HFFc6 (cell line): Measurements from ENCODE around the gene TRMU. TPM values are rescaled to one million over a fixed set of nuclear protein-coding genes. Genes with fewer than 3 reads are reported as not detected.

Experiments
- DNase-seq: peaks from one replicate; pipeline ENCODE4 v3.0.0-alpha.2; 2018
- H3K27ac Mint-ChIP-seq: 2 replicates; pipeline ENCODE4 v1.8.0; 2020; ENCODE audit warnings: mild to moderate bottlenecking, mixed read lengths
- H3K27me3 Mint-ChIP-seq: 2 replicates; pipeline ENCODE4 v1.8.0; 2021; ENCODE audit warnings: mild to moderate bottlenecking, moderate library complexity, mixed read lengths; ENCODE audit not compliant: insufficient read depth
- H3K36me3 Mint-ChIP-seq: 2 replicates; pipeline ENCODE4 v1.8.0; 2021; ENCODE audit warnings: low read depth, mixed read lengths
- H3K4me1 Mint-ChIP-seq: 2 replicates; pipeline ENCODE4 v1.8.0; 2020; ENCODE audit warnings: low read depth, mixed read lengths
- H3K4me3 Mint-ChIP-seq: 2 replicates; pipeline ENCODE4 v1.8.0; 2020; ENCODE audit warnings: mild to moderate bottlenecking, moderate library complexity, mixed read lengths
- H3K9me3 Mint-ChIP-seq: 2 replicates; pipeline ENCODE4 v1.8.0; 2020; ENCODE audit warnings: mild to moderate bottlenecking, mixed read lengths
- CTCF ChIP-seq: fragments of 200-600 bp; sonication (generic); IDR thresholded peaks from 2 replicates; pipeline ENCODE4 v1.5.0; 2021; ENCODE audit warnings: antibody characterized with exemption, mild to moderate bottlenecking
- total RNA-seq, 6 experiments: library from RNA; stranded (reverse); fragmentation: NEBNext Ultra II Directional; extraction: Animal tissue kit (Norgen Biotek cat#: 25700); gene quantifications; 2 replicates in 1 of 6; 3 replicates in 5 of 6; pipeline ENCODE4 v1.2.3, GENCODE V29; 2021

The TRMU gene
- total RNA-seq, 6 experiments from 2014 or later: 26.4 to 36.4 (median 32.4) TPM

- peaks cover 10% of the 10 kb centered on the region for H3K4me1 Mint-ChIP-seq
- H3K27me3 Mint-ChIP-seq: no peaks in the 10 kb centered on the region; the same call in 1 of the 2 replicates
- no peak overlapping the region for H3K4me3 Mint-ChIP-seq
- no peaks in the 10 kb centered on the region; the same call in 1 of the 2 replicates for H3K9me3 Mint-ChIP-seq
- H3K36me3 Mint-ChIP-seq: peaks cover 28% of the 10 kb centered on the region
- no peak for TF ChIP-seq CTCF
- no peak overlapping the region for H3K27ac Mint-ChIP-seq
- DNase-seq: no peak
Measured at GRCh38 chr22:46288846-46289243, 46.7 kb upstream of the TRMU start.

GRCh38 chr22:46289244-46289891 is 46.1 kb upstream of the TRMU start:
- no peak for TF ChIP-seq CTCF
- H3K27me3 Mint-ChIP-seq: no peaks in the 10 kb centered on the region; the same call in 1 of the 2 replicates
- no peak overlapping the region for H3K4me3 Mint-ChIP-seq
- H3K27ac Mint-ChIP-seq: no peak overlapping the region
- no peaks in the 10 kb centered on the region; the same call in 1 of the 2 replicates for H3K9me3 Mint-ChIP-seq
- peaks cover 12% of the 10 kb centered on the region for H3K4me1 Mint-ChIP-seq
- no peak for DNase-seq
- H3K36me3 Mint-ChIP-seq: peaks cover 23% of the 10 kb centered on the region

- H3K4me3 Mint-ChIP-seq: no peak overlapping the region
- H3K4me1 Mint-ChIP-seq: peaks cover 17% of the 10 kb centered on the region
- TF ChIP-seq CTCF: no peak
- H3K9me3 Mint-ChIP-seq: no peaks in the 10 kb centered on the region; the same call in 1 of the 2 replicates
- no peaks in the 10 kb centered on the region; the same call in 1 of the 2 replicates for H3K27me3 Mint-ChIP-seq
- DNase-seq: no peak
- H3K27ac Mint-ChIP-seq: no peak overlapping the region
- peaks cover 18% of the 10 kb centered on the region for H3K36me3 Mint-ChIP-seq
Measured at GRCh38 chr22:46290121-46290842, 45.2 kb upstream of the TRMU start.

GRCh38 chr22:46290843-46291785 is 44.4 kb upstream of the TRMU start:
- no peak for TF ChIP-seq CTCF
- no peak for DNase-seq
- H3K4me1 Mint-ChIP-seq: peaks cover 25% of the 10 kb centered on the region
- peaks cover 11% of the 10 kb centered on the region for H3K36me3 Mint-ChIP-seq
- H3K27me3 Mint-ChIP-seq: peaks cover under 1% of the 10 kb centered on the region; the same call in 1 of the 2 replicates
- H3K9me3 Mint-ChIP-seq: no peaks in the 10 kb centered on the region; the same call in 1 of the 2 replicates
- no peak overlapping the region for H3K4me3 Mint-ChIP-seq
- no peak overlapping the region for H3K27ac Mint-ChIP-seq

GRCh38 chr22:46292173-46292572 is 43.3 kb upstream of the TRMU start:
- peaks cover 10% of the 10 kb centered on the region for H3K36me3 Mint-ChIP-seq
- no peaks in the 10 kb centered on the region; the same call in 1 of the 2 replicates for H3K9me3 Mint-ChIP-seq
- H3K27ac Mint-ChIP-seq: no peak overlapping the region
- H3K4me3 Mint-ChIP-seq: no peak overlapping the region
- no peak for DNase-seq
- H3K27me3 Mint-ChIP-seq: peaks cover 6% of the 10 kb centered on the region
- peaks cover 32% of the 10 kb centered on the region for H3K4me1 Mint-ChIP-seq
- no peak for TF ChIP-seq CTCF
